WTC11 (cell line): ENCODE measurements around the gene CTNNA3. TPM values are rescaled to one million over a fixed set of nuclear protein-coding genes. Genes with fewer than 3 reads are reported as not detected.

Experiments used
- ATAC-seq: fragments of 200-7000 bp; cut with Tn5 transposase; 2 replicates; pipeline ENCODE4 v1.10.0; 2021; ENCODE audit warnings: mild to moderate bottlenecking, moderate library complexity
- CTCF ChIA-PET: fragments of 300-600 bp; sonication (Branson Sonifier 250); formaldehyde crosslinking; loops from one replicate; lab custom pipeline; 2021; ENCODE audit warnings: antibody characterized with exemption; lab: Charles Lee
- POLR2A ChIA-PET: fragments of 350-600 bp; sonication (Branson Sonifier 250); formaldehyde crosslinking; loops from one replicate; lab custom pipeline; 2021; ENCODE audit warnings: antibody characterized with exemption; lab: Charles Lee
- DNase-seq: peaks from one replicate; pipeline ENCODE4 v3.0.0; 2021; ENCODE audit warnings: low spot score
- H3K27ac Mint-ChIP-seq: 2 replicates; pipeline ENCODE4 v1.8.0; 2021; ENCODE audit warnings: mixed read lengths
- H3K27me3 Mint-ChIP-seq: 2 replicates; pipeline ENCODE4 v1.8.0; 2021; ENCODE audit warnings: low read depth, mild to moderate bottlenecking, moderate library complexity, mixed read lengths
- H3K36me3 Mint-ChIP-seq: 2 replicates; pipeline ENCODE4 v1.8.0; 2021; ENCODE audit warnings: mixed read lengths
- H3K4me1 Mint-ChIP-seq: 2 replicates; pipeline ENCODE4 v1.8.0; 2022; ENCODE audit warnings: mixed read lengths
- H3K4me3 Mint-ChIP-seq: 2 replicates; pipeline ENCODE4 v1.8.0; 2021; ENCODE audit warnings: mild to moderate bottlenecking, moderate library complexity, mixed read lengths
- H3K9me3 Mint-ChIP-seq: 2 replicates; pipeline ENCODE4 v1.8.0; 2021; ENCODE audit warnings: mixed read lengths
- FOXJ3 ChIP-seq: sonication (generic); formaldehyde crosslinking; IDR thresholded peaks from 2 replicates; pipeline ENCODE4 v1.9.0; 2021; ENCODE audit warnings: missing genetic modification reagents, mild to moderate bottlenecking, borderline replicate concordance
- NR2C2 ChIP-seq: sonication (generic); formaldehyde crosslinking; IDR thresholded peaks from 2 replicates; pipeline ENCODE4 v1.8.0; 2022; ENCODE audit warnings: mild to moderate bottlenecking, missing genetic modification reagents
- TCF7 ChIP-seq: sonication (generic); formaldehyde crosslinking; IDR thresholded peaks from 2 replicates; pipeline ENCODE4 v1.8.0; 2022; ENCODE audit warnings: mild to moderate bottlenecking, low read depth, missing genetic modification reagents, moderate library complexity
- ZNF121 ChIP-seq: sonication (generic); formaldehyde crosslinking; IDR thresholded peaks from 2 replicates; pipeline ENCODE4 v1.8.0; 2023; ENCODE audit warnings: missing genetic modification reagents
- ZNF138 ChIP-seq: sonication (generic); formaldehyde crosslinking; conservative IDR thresholded peaks from 2 replicates; pipeline ENCODE4 v1.8.1; 2022; ENCODE audit warnings: mild to moderate bottlenecking, moderate library complexity, missing genetic modification reagents
- ZNF219 ChIP-seq: sonication (generic); formaldehyde crosslinking; IDR thresholded peaks from 2 replicates; pipeline ENCODE4 v1.8.0; 2023; ENCODE audit warnings: missing genetic modification reagents, mild to moderate bottlenecking, borderline replicate concordance
- ZNF232 ChIP-seq: sonication (generic); formaldehyde crosslinking; IDR thresholded peaks from 2 replicates; pipeline ENCODE4 v1.8.0; 2022; ENCODE audit warnings: mild to moderate bottlenecking, missing genetic modification reagents
- total RNA-seq: library from RNA; stranded (reverse); gene quantifications from 3 replicates; pipeline ENCODE4 v1.2.3, GENCODE V29; 2021
- TF ChIP-seq, protein P1 (sequence below): fragments of 200-600 bp; IDR thresholded peaks from 2 replicates; pipeline ENCODE4 v1.8.0; 2022; ENCODE audit warnings: antibody characterized with exemption
- TF ChIP-seq, protein P2 (sequence below): sonication (generic); formaldehyde crosslinking; IDR thresholded peaks from 2 replicates; pipeline ENCODE4 v1.8.1; 2023; ENCODE audit warnings: mild to moderate bottlenecking, missing genetic modification reagents, moderate library complexity
- TF ChIP-seq, protein P3 (sequence below): sonication (generic); formaldehyde crosslinking; IDR thresholded peaks from 2 replicates; pipeline ENCODE4 v1.8.0; 2022; ENCODE audit warnings: mild to moderate bottlenecking, missing genetic modification reagents
- TF ChIP-seq, protein P4 (sequence below): sonication (generic); formaldehyde crosslinking; IDR thresholded peaks from 2 replicates; pipeline ENCODE4 v1.8.1; 2023; ENCODE audit warnings: mild to moderate bottlenecking, missing genetic modification reagents, borderline replicate concordance
- TF ChIP-seq, protein P5 (sequence below): sonication (generic); formaldehyde crosslinking; IDR thresholded peaks from 2 replicates; pipeline ENCODE4 v1.8.1; 2022; ENCODE audit warnings: mild to moderate bottlenecking, missing genetic modification reagents, moderate library complexity, borderline replicate concordance
- TF ChIP-seq, protein P6 (sequence below): fragments of 250-450 bp; sonication (Bioruptor Pico); IDR thresholded peaks from 2 replicates; pipeline ENCODE4 v1.9.0; 2021; ENCODE audit warnings: mild to moderate bottlenecking
- TF ChIP-seq, protein P7 (sequence below): sonication (generic); formaldehyde crosslinking; conservative IDR thresholded peaks from 2 replicates; pipeline ENCODE4 v1.8.1; 2022; ENCODE audit warnings: mild to moderate bottlenecking, missing genetic modification reagents
- TF ChIP-seq, protein P8 (sequence below): sonication (generic); formaldehyde crosslinking; IDR thresholded peaks from 2 replicates; pipeline ENCODE4 v1.8.1; 2022; ENCODE audit warnings: missing genetic modification reagents, borderline replicate concordance
- TF ChIP-seq, protein P9 (sequence below): sonication (generic); formaldehyde crosslinking; conservative IDR thresholded peaks from 2 replicates; pipeline ENCODE4 v1.8.1; 2023; ENCODE audit warnings: mild to moderate bottlenecking, low read depth, missing genetic modification reagents, moderate library complexity

Gene CTNNA3
- total RNA-seq, 1 experiment from 2014 or later, result 6.1 TPM

DNA sequence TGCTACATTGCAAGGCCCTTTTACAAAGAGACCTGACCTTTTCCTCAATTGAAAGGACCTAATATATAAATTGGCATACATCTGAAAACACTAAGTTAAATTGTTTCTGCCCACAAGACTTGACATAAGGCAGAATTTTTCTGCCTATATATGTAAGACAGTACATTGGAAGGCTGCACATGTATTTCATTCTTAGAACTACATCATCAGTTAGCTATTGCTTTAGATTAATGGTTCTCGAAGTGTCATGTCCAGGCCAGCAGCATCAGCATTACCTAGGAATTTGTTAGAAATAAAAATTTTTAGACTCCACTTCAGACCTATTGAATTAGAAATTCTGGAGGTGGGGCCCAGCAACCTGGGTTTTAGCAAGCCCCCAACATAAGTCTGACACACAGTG lies 396.2 kb downstream of the CTNNA3 start (continued):
- TF ChIP-seq, protein P1, sequence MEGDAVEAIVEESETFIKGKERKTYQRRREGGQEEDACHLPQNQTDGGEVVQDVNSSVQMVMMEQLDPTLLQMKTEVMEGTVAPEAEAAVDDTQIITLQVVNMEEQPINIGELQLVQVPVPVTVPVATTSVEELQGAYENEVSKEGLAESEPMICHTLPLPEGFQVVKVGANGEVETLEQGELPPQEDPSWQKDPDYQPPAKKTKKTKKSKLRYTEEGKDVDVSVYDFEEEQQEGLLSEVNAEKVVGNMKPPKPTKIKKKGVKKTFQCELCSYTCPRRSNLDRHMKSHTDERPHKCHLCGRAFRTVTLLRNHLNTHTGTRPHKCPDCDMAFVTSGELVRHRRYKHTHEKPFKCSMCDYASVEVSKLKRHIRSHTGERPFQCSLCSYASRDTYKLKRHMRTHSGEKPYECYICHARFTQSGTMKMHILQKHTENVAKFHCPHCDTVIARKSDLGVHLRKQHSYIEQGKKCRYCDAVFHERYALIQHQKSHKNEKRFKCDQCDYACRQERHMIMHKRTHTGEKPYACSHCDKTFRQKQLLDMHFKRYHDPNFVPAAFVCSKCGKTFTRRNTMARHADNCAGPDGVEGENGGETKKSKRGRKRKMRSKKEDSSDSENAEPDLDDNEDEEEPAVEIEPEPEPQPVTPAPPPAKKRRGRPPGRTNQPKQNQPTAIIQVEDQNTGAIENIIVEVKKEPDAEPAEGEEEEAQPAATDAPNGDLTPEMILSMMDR, result no peak
- no peak for TF ChIP-seq NR2C2 (CRISPR knock-in tag)
- no peak for TF ChIP-seq ZNF138 (CRISPR knock-in tag)

DNA sequence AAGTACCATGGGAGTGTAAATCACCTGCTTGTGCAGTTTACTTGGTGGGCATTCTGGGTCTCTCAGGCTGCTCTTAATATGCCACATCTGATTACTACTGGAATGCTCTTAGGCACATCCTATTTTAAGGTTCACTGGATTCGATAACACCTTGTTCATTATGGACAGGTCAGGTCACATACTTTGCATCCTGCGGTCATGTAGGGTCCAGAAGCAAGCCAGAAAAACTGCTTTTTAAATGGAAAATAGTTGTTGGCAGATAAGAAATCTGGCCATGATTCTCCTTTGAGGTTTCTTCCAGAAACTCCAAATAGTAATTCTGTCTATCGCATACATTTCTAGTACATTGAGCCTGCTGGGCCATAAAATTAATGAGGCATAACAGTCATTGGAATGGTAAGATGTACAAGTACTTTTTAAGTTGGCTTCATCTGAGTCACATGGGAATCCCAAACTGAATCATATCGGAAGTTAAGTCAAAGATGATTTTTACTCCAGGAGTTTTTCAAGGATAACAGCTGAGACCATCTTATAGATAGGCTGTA lies 398.3 kb downstream of the CTNNA3 start:
- TF ChIP-seq, protein P2, sequence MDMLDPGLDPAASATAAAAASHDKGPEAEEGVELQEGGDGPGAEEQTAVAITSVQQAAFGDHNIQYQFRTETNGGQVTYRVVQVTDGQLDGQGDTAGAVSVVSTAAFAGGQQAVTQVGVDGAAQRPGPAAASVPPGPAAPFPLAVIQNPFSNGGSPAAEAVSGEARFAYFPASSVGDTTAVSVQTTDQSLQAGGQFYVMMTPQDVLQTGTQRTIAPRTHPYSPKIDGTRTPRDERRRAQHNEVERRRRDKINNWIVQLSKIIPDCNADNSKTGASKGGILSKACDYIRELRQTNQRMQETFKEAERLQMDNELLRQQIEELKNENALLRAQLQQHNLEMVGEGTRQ (CRISPR knock-in tag), result no peak
- TF ChIP-seq, protein P3, sequence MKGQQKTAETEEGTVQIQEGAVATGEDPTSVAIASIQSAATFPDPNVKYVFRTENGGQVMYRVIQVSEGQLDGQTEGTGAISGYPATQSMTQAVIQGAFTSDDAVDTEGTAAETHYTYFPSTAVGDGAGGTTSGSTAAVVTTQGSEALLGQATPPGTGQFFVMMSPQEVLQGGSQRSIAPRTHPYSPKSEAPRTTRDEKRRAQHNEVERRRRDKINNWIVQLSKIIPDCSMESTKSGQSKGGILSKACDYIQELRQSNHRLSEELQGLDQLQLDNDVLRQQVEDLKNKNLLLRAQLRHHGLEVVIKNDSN (CRISPR knock-in tag), result no peak
- TF ChIP-seq ZNF219 (CRISPR knock-in tag), result no peak
- TF ChIP-seq ZNF232 (CRISPR knock-in tag), result no peak
- TF ChIP-seq, protein P4, sequence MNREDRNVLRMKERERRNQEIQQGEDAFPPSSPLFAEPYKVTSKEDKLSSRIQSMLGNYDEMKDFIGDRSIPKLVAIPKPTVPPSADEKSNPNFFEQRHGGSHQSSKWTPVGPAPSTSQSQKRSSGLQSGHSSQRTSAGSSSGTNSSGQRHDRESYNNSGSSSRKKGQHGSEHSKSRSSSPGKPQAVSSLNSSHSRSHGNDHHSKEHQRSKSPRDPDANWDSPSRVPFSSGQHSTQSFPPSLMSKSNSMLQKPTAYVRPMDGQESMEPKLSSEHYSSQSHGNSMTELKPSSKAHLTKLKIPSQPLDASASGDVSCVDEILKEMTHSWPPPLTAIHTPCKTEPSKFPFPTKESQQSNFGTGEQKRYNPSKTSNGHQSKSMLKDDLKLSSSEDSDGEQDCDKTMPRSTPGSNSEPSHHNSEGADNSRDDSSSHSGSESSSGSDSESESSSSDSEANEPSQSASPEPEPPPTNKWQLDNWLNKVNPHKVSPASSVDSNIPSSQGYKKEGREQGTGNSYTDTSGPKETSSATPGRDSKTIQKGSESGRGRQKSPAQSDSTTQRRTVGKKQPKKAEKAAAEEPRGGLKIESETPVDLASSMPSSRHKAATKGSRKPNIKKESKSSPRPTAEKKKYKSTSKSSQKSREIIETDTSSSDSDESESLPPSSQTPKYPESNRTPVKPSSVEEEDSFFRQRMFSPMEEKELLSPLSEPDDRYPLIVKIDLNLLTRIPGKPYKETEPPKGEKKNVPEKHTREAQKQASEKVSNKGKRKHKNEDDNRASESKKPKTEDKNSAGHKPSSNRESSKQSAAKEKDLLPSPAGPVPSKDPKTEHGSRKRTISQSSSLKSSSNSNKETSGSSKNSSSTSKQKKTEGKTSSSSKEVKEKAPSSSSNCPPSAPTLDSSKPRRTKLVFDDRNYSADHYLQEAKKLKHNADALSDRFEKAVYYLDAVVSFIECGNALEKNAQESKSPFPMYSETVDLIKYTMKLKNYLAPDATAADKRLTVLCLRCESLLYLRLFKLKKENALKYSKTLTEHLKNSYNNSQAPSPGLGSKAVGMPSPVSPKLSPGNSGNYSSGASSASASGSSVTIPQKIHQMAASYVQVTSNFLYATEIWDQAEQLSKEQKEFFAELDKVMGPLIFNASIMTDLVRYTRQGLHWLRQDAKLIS (CRISPR knock-in tag), result no peak
- TF ChIP-seq, protein P5, sequence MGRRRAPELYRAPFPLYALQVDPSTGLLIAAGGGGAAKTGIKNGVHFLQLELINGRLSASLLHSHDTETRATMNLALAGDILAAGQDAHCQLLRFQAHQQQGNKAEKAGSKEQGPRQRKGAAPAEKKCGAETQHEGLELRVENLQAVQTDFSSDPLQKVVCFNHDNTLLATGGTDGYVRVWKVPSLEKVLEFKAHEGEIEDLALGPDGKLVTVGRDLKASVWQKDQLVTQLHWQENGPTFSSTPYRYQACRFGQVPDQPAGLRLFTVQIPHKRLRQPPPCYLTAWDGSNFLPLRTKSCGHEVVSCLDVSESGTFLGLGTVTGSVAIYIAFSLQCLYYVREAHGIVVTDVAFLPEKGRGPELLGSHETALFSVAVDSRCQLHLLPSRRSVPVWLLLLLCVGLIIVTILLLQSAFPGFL, result no peak
- TF ChIP-seq, protein P6, sequence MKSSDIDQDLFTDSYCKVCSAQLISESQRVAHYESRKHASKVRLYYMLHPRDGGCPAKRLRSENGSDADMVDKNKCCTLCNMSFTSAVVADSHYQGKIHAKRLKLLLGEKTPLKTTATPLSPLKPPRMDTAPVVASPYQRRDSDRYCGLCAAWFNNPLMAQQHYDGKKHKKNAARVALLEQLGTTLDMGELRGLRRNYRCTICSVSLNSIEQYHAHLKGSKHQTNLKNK (CRISPR knock-in tag), result no peak
- no peak for TF ChIP-seq ZNF121 (CRISPR knock-in tag)
- no peak for TF ChIP-seq NR2C2 (CRISPR knock-in tag)
- TF ChIP-seq, protein P7, sequence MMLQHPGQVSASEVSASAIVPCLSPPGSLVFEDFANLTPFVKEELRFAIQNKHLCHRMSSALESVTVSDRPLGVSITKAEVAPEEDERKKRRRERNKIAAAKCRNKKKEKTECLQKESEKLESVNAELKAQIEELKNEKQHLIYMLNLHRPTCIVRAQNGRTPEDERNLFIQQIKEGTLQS, result no peak
- no peak for TF ChIP-seq ZNF138 (CRISPR knock-in tag)
- TF ChIP-seq, protein P8, sequence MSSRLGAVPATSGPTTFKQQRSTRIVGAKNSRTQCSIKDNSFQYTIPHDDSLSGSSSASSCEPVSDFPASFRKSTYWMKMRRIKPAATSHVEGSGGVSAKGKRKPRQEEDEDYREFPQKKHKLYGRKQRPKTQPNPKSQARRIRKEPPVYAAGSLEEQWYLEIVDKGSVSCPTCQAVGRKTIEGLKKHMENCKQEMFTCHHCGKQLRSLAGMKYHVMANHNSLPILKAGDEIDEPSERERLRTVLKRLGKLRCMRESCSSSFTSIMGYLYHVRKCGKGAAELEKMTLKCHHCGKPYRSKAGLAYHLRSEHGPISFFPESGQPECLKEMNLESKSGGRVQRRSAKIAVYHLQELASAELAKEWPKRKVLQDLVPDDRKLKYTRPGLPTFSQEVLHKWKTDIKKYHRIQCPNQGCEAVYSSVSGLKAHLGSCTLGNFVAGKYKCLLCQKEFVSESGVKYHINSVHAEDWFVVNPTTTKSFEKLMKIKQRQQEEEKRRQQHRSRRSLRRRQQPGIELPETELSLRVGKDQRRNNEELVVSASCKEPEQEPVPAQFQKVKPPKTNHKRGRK (CRISPR knock-in tag), result no peak
- TF ChIP-seq FOXJ3 (CRISPR knock-in tag), result no peak
- TF ChIP-seq, protein P9, sequence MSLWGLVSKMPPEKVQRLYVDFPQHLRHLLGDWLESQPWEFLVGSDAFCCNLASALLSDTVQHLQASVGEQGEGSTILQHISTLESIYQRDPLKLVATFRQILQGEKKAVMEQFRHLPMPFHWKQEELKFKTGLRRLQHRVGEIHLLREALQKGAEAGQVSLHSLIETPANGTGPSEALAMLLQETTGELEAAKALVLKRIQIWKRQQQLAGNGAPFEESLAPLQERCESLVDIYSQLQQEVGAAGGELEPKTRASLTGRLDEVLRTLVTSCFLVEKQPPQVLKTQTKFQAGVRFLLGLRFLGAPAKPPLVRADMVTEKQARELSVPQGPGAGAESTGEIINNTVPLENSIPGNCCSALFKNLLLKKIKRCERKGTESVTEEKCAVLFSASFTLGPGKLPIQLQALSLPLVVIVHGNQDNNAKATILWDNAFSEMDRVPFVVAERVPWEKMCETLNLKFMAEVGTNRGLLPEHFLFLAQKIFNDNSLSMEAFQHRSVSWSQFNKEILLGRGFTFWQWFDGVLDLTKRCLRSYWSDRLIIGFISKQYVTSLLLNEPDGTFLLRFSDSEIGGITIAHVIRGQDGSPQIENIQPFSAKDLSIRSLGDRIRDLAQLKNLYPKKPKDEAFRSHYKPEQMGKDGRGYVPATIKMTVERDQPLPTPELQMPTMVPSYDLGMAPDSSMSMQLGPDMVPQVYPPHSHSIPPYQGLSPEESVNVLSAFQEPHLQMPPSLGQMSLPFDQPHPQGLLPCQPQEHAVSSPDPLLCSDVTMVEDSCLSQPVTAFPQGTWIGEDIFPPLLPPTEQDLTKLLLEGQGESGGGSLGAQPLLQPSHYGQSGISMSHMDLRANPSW, result no peak
- TF ChIP-seq TCF7 (CRISPR knock-in tag), result no peak
- TF ChIP-seq, all 79 proteins: peak for 0
- Mint-ChIP-seq H3K27ac (no peak overlapping the region), H3K36me3 (no peaks in the 10 kb centered on the region), H3K4me3 (no peak overlapping the region), H3K27me3 (no peaks in the 10 kb centered on the region), H3K9me3 (peaks cover 5% of the 10 kb centered on the region), H3K4me1 (no peaks in the 10 kb centered on the region)
- CTCF ChIA-PET, result no interaction called here
- DNase-seq (no peak), ATAC-seq (no peak)
- POLR2A ChIA-PET, result no interaction called here
